Mammary epithelial cell (primary cell): ENCODE results near the gene TRDMT1.

Experiments
- CTCF ChIP-seq, 2 donors: IDR thresholded peaks in 1 of 2; conservative IDR thresholded peaks in 1 of 2; 2 replicates each; pipeline ENCODE4 v1.5.1; 2011 to 2012; ENCODE audit warnings: inconsistent platforms in 2 of 2, low read length in 2 of 2, mild to moderate bottlenecking in 2 of 2, control low read depth in 1 of 2, low read depth in 1 of 2; ENCODE audit not compliant: insufficient read depth in 1 of 2; ENCODE audit errors: extremely low read depth in 1 of 2
- EZH2 ChIP-seq: IDR thresholded peaks from 2 replicates; pipeline ENCODE4 v1.6.1; 2012; ENCODE audit warnings: low read length, inconsistent platforms, borderline replicate concordance

- TF ChIP-seq CTCF (conservative IDR thresholded peaks at IDR 0.05 in 1 of 2, IDR thresholded peaks at IDR 0.05 in 1 of 2; ENCODE audit: extremely low read depth in 1 of 2, insufficient read depth in 1 of 2, low read depth in 1 of 2, low read length in 2 of 2) (no peak), EZH2 (no peak)
Observed at GRCh38 chr10:17202506-17202905, 1.0 kb upstream of the TRDMT1 start.
